H1 (cell line): ENCODE data around the gene SHC3. TPM values are rescaled to one million over a fixed set of nuclear protein-coding genes. Genes with fewer than 3 reads are reported as not detected.

Source experiments
- CTCF ChIA-PET: fragments of 300-600 bp; sonication (Branson Sonifier 250); formaldehyde crosslinking; loops from one replicate; lab custom pipeline; 2021; ENCODE audit not compliant: partially characterized antibody; lab: Charles Lee
- POLR2A ChIA-PET: fragments of 300-600 bp; sonication (Branson Sonifier 250); formaldehyde crosslinking; loops from one replicate; lab custom pipeline; 2021; ENCODE audit warnings: inconsistent platforms; ENCODE audit not compliant: partially characterized antibody; lab: Charles Lee
- DNase-seq, 2 experiments: peaks; one replicate each; pipeline versions ENCODE4 v3.0.0 to v3.0.0-alpha.2; 2010 to 2022; ENCODE audit warnings: low spot score in 2 of 2, low read depth in 1 of 2, mixed read lengths in 1 of 2
- FAIRE-seq: peaks from 2 replicates; lab custom pipeline; 2011; peaks lifted over from hg19 to GRCh38; lab: Jason Lieb, UNC
- H2AFZ ChIP-seq: 2 replicates; pipeline ENCODE4 v1.8.1; 2012; ENCODE audit warnings: low read length, inconsistent platforms
- H2AK5ac ChIP-seq: 2 replicates; pipeline ENCODE4 v1.6.1; 2013; ENCODE audit warnings: low read depth, low read length
- H2BK120ac ChIP-seq: replicated peaks from 2 replicates; pipeline ENCODE3; 2013; ENCODE audit warnings: low read depth, low read length, inconsistent platforms
- H2BK12ac ChIP-seq: 2 replicates; pipeline ENCODE4 v1.6.1; 2013; ENCODE audit warnings: low read depth, low read length
- H2BK15ac ChIP-seq: 2 replicates; pipeline ENCODE4 v1.6.1; 2013; ENCODE audit warnings: low read length
- H2BK20ac ChIP-seq: 2 replicates; pipeline ENCODE4 v1.6.1; 2013; ENCODE audit warnings: low read length
- H2BK5ac ChIP-seq: 2 replicates; pipeline ENCODE4 v1.6.1; 2013; ENCODE audit warnings: low read depth, low read length
- H3K14ac ChIP-seq: 2 replicates; pipeline ENCODE4 v1.6.1; 2013; ENCODE audit warnings: inconsistent platforms; ENCODE audit not compliant: insufficient read length
- H3K18ac ChIP-seq: 2 replicates; pipeline ENCODE4 v1.6.1; 2013; ENCODE audit warnings: low read length; ENCODE audit errors: extremely low read depth
- H3K23ac ChIP-seq: 2 replicates; pipeline ENCODE4 v1.6.1; 2013; ENCODE audit warnings: inconsistent platforms; ENCODE audit not compliant: insufficient read length
- H3K23me2 ChIP-seq: 2 replicates; pipeline ENCODE4 v1.6.1; 2013; ENCODE audit warnings: low read depth, low read length
- H3K27ac ChIP-seq: 2 replicates; pipeline ENCODE4 v1.6.1; 2011; ENCODE audit warnings: low read depth, low read length, inconsistent platforms
- H3K27me3 ChIP-seq, 4 experiments: replicated peaks in 1 of 4; 1 replicate in 1 of 4; 2 replicates in 3 of 4; pipeline versions ENCODE4 v1.6.1 to v1.8.1; 2011 to 2013; ENCODE audit warnings: low read length in 3 of 4, mild to moderate bottlenecking in 3 of 4, inconsistent platforms in 2 of 4, mixed read lengths in 2 of 4, moderate library complexity in 1 of 4; ENCODE audit not compliant: control insufficient read depth in 3 of 4, insufficient read depth in 3 of 4; ENCODE audit errors: extremely low read depth in 1 of 4
- H3K36me3 ChIP-seq, 4 experiments: 2 replicates each; pipeline versions ENCODE4 v1.6.1 to v1.8.1; 2011 to 2013; ENCODE audit warnings: mild to moderate bottlenecking in 4 of 4, low read length in 3 of 4, moderate library complexity in 2 of 4, control low read depth in 1 of 4, inconsistent platforms in 1 of 4; ENCODE audit not compliant: insufficient read depth in 4 of 4, control insufficient read depth in 2 of 4
- H3K4ac ChIP-seq: replicated peaks from 2 replicates; pipeline ENCODE3; 2013; ENCODE audit warnings: low read length, low read depth, mixed read lengths, inconsistent platforms; ENCODE audit not compliant: insufficient read length
- H3K4me1 ChIP-seq, 4 experiments: replicated peaks in 1 of 4; 1 replicate in 1 of 4; 2 replicates in 3 of 4; pipeline versions ENCODE4 v1.6.1 to v1.8.1; 2011 to 2013; ENCODE audit warnings: low read length in 3 of 4, inconsistent platforms in 2 of 4, mixed read lengths in 1 of 4; ENCODE audit not compliant: insufficient read depth in 4 of 4, control insufficient read depth in 3 of 4
- H3K4me2 ChIP-seq, 2 experiments: 2 replicates each; pipeline versions ENCODE4 v1.6.1 to v1.8.1; 2011 to 2013; ENCODE audit warnings: low read depth in 2 of 2, low read length in 2 of 2, control low read depth in 1 of 2, inconsistent platforms in 1 of 2, mild to moderate bottlenecking in 1 of 2; ENCODE audit not compliant: insufficient read depth in 1 of 2
- H3K4me3 ChIP-seq, 4 experiments: fragments of 200-600, 300-600 bp in 1 of 4; sonication (generic), shearing (Covaris generic), sonication (Bioruptor Twin) in 1 of 4; 2 replicates each; pipeline versions ENCODE4 v1.5.1 to v1.8.1; 2011 to 2016; ENCODE audit warnings: low read length in 4 of 4, low read depth in 3 of 4, control low read depth in 2 of 4, inconsistent platforms in 2 of 4, mild to moderate bottlenecking in 2 of 4, mixed read lengths in 1 of 4, moderate library complexity in 1 of 4; ENCODE audit not compliant: insufficient read depth in 2 of 4; ENCODE audit errors: extremely low read depth in 1 of 4
- H3K56ac ChIP-seq: replicated peaks from 2 replicates; pipeline ENCODE3; 2013; ENCODE audit warnings: low read depth, mild to moderate bottlenecking, mixed read lengths, low read length, inconsistent platforms; ENCODE audit not compliant: insufficient read length
- H3K79me1 ChIP-seq: 2 replicates; pipeline ENCODE4 v1.6.1; 2013; ENCODE audit warnings: low read depth, low read length, control low read depth
- H3K79me2 ChIP-seq, 2 experiments: 2 replicates each; pipeline versions ENCODE4 v1.6.1 to v1.8.1; 2012 to 2013; ENCODE audit warnings: low read length in 2 of 2, mild to moderate bottlenecking in 2 of 2, inconsistent platforms in 1 of 2; ENCODE audit not compliant: insufficient read depth in 2 of 2, control insufficient read depth in 1 of 2
- H3K9ac ChIP-seq, 4 experiments: replicated peaks in 1 of 4; 1 replicate in 1 of 4; 2 replicates in 3 of 4; pipeline versions ENCODE4 v1.6.1 to v1.8.1; 2011 to 2013; ENCODE audit warnings: low read depth in 3 of 4, low read length in 3 of 4, control low read depth in 2 of 4, mild to moderate bottlenecking in 2 of 4, moderate library complexity in 2 of 4, inconsistent platforms in 1 of 4; ENCODE audit errors: extremely low read depth in 1 of 4
- H3K9me3 ChIP-seq, 2 experiments: 2 replicates each; pipeline versions ENCODE4 v1.6.1 to v1.8.1; 2012 to 2013; ENCODE audit warnings: mild to moderate bottlenecking in 2 of 2, moderate library complexity in 2 of 2, control low read depth in 1 of 2, inconsistent platforms in 1 of 2, low read depth in 1 of 2, low read length in 1 of 2, mixed read lengths in 1 of 2; ENCODE audit not compliant: insufficient read depth in 2 of 2
- H4K20me1 ChIP-seq, 2 experiments: replicated peaks in 1 of 2; 2 replicates each; pipeline versions ENCODE3 to v1.8.1; 2011 to 2013; ENCODE audit warnings: inconsistent platforms in 2 of 2, low read length in 2 of 2, mild to moderate bottlenecking in 1 of 2; ENCODE audit not compliant: insufficient read depth in 2 of 2, control insufficient read depth in 1 of 2
- H4K5ac ChIP-seq: 2 replicates; pipeline ENCODE4 v1.6.1; 2013; ENCODE audit warnings: low read length, low read depth, mixed read lengths, inconsistent platforms; ENCODE audit not compliant: insufficient read length
- H4K8ac ChIP-seq: 2 replicates; pipeline ENCODE4 v1.8.0; 2013; ENCODE audit warnings: mild to moderate bottlenecking, moderate library complexity, low read length, inconsistent platforms; ENCODE audit not compliant: insufficient read depth; ENCODE audit errors: extremely low read depth
- H4K91ac ChIP-seq: replicated peaks from 2 replicates; pipeline ENCODE3; 2013; ENCODE audit warnings: low read length, mixed read lengths, inconsistent platforms; ENCODE audit not compliant: insufficient read length
- WGBS, 2 experiments: shearing (Covaris generic) in 1 of 2; methylation state at CpG; one replicate each; pipeline versions ENCODE4 v1.1.6 to v1.1.7; 2013 to 2015; ENCODE audit warnings: low lambda C conversion rate in 2 of 2, mixed read lengths in 2 of 2, inconsistent platforms in 1 of 2, low coverage in 1 of 2, missing lambda C conversion rate in 1 of 2; ENCODE audit not compliant: insufficient replicate concordance in 2 of 2, insufficient coverage in 1 of 2, insufficient read length in 1 of 2; ENCODE audit errors: extremely low coverage in 1 of 2, missing lambda C conversion rate in 1 of 2; 5-methylcytosine and 5-hydroxymethylcytosine counted together
- polyA plus RNA-seq, 7 experiments: library from polyadenylated mRNA; depleted of rRNA in 3 of 7; stranded (reverse) in 5 of 7; unstranded in 2 of 7; fragments of >200 nt in 5 of 7; fragments of 200-250 nt in 2 of 7; gene quantifications; 1 replicate in 5 of 7; 2 replicates in 1 of 7; 4 replicates in 1 of 7; pipeline versions ENCODE4 v1.2.1 to v1.2.3, GENCODE V29; 2011 to 2013; ENCODE audit warnings: missing spikeins in 2 of 7, mixed read lengths in 2 of 7
- total RNA-seq: library from RNA; stranded (reverse); fragmentation: NEBNext Ultra II Directional; extraction: Animal tissue kit (Norgen Biotek cat#: 25700); gene quantifications from 2 replicates; pipeline ENCODE4 v1.2.1, GENCODE V29; 2021

Gene SHC3
- total and polyA plus RNA-seq, 2 of the 8 experiments (the other 6 are each of a cell fraction or from before 2014, with no cell fraction given) = 1.4 to 7.1 TPM

- H2BK15ac ChIP-seq = no peak overlapping the region
- WGBS, 2 experiments = 93% methylated on average over 5 of the region's 5 CpGs; no CpG with 5 or more reads in 1 of the 2 experiments
- no peaks in the 10 kb centered on the region for H3K79me2 ChIP-seq
- H3K9ac ChIP-seq = no peak overlapping the region
- no peak overlapping the region for H4K91ac ChIP-seq
- H3K14ac ChIP-seq = no peak overlapping the region
- no peak overlapping the region for H3K27ac ChIP-seq
- H2AFZ ChIP-seq = no peak overlapping the region
- peaks cover 0 to 7% (median 4%) of the 10 kb centered on the region in 4 experiments; a peak in 4 of 7 replicates for H3K4me1 ChIP-seq
- H3K4me3 ChIP-seq = no peak overlapping the region
- no peak overlapping the region for H3K23ac ChIP-seq
- H4K5ac ChIP-seq = no peak overlapping the region
- CTCF ChIA-PET = interaction anchor here (0.7 kb wide), 1 partner anchor 112 kb away, joined by 3 read pairs; no protein-coding TSS in a partner anchor
- no peak overlapping the region for H3K4ac ChIP-seq
- no peaks in the 10 kb centered on the region for H3K36me3 ChIP-seq
- H2AK5ac ChIP-seq = no peak overlapping the region
- no peaks in the 10 kb centered on the region for H3K27me3 ChIP-seq
- no peaks in the 10 kb centered on the region for H3K23me2 ChIP-seq
- H3K4me2 ChIP-seq = no peak overlapping the region
- POLR2A ChIA-PET = no interaction called here
- H2BK120ac ChIP-seq = no peak overlapping the region
- no peak overlapping the region for H3K18ac ChIP-seq
- H4K20me1 ChIP-seq = no peaks in the 10 kb centered on the region
- DNase-seq (no peak), FAIRE-seq (no peak)
- 0 out of 4 replicates have a peak, but pooled peaks cover 0 to 3% of the 10 kb centered on the region in 2 experiments for H3K9me3 ChIP-seq
- H2BK20ac ChIP-seq = no peak overlapping the region
- no peak overlapping the region for H2BK5ac ChIP-seq
- H3K79me1 ChIP-seq = no peaks in the 10 kb centered on the region; the same call in 1 of the 2 replicates
- no peak overlapping the region for H3K56ac ChIP-seq
- H4K8ac ChIP-seq = no peak overlapping the region
- H2BK12ac ChIP-seq = no peak overlapping the region
Measured at GRCh38 chr9:89143266-89143665, 35.4 kb downstream of the SHC3 start.
